Measurements from ENCODE around the gene FERMT2. TPM values are rescaled to one million over a fixed set of nuclear protein-coding genes. Genes with fewer than 3 reads are reported as not detected.

The FERMT2 gene
- total and polyA plus RNA-seq, 9 of the 15 experiments (the other 6 are each of a cell fraction or from before 2014, with no cell fraction given) = 0.10 to 1.3 (median 0.40) TPM

- intact Hi-C loops (cut with micrococcal nuclease) = no loop called here
Measured at GRCh38 chr14:52917735-52918134, 33.1 kb downstream of the FERMT2 start.

More at GRCh38 chr14:52917735-52918134, 33.1 kb downstream of the FERMT2 start:
- in situ Hi-C loops (cut with MboI) = no loop called here
- ChIA-PET POLR2A (interaction anchor here (0.8 kb wide), 1 partner anchor 14 kb away, joined by 4 read pairs; no protein-coding TSS in a partner anchor), CTCF (ENCODE audit: low intra/inter-chr PET ratio) (no interaction called here)
- FAIRE-seq (no peak), DNase-seq (ENCODE audit: extremely low read depth in 1 of 4, low spot score in 3 of 4) (no peak), ATAC-seq (no peak)
- 0% methylated on average over 1 of the region's 1 CpG for WGBS (ENCODE audit: insufficient coverage, low coverage, missing lambda C conversion rate)
- 0 out of 5 replicates have a peak, but pooled peaks cover 0 to 2% of the 10 kb centered on the region in 2 experiments for H3K27me3 ChIP-seq (ENCODE audit: control insufficient read depth in 2 of 2, insufficient read depth in 2 of 2, low read length in 2 of 2)
- H3K4me2 ChIP-seq (ENCODE audit: insufficient read depth, low read length) = no peak overlapping the region
- H3K9ac ChIP-seq (ENCODE audit: insufficient read depth in 1 of 2, low read depth in 2 of 2, low read length in 2 of 2) = no peak overlapping the region
- H3K36me3 ChIP-seq (ENCODE audit: control insufficient read depth, insufficient read depth, low read length) = no peaks in the 10 kb centered on the region
- no peak overlapping the region for H2AFZ ChIP-seq (ENCODE audit: low read depth, low read length)
- H3K27ac ChIP-seq (ENCODE audit: extremely low read depth, low read depth, low read length) = no peak overlapping the region
- TF ChIP-seq, protein P1, sequence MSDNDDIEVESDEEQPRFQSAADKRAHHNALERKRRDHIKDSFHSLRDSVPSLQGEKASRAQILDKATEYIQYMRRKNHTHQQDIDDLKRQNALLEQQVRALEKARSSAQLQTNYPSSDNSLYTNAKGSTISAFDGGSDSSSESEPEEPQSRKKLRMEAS (CRISPR knock-in tag; IDR thresholded peaks at IDR 0.05) = no peak
- TF ChIP-seq SRSF9 (IDR thresholded peaks at IDR 0.05; ENCODE audit: borderline replicate concordance, low read depth, low read length) (no peak), CCNT2 (IDR thresholded peaks at IDR 0.05; ENCODE audit: borderline replicate concordance, extremely low read depth, insufficient read length, low read depth, low read length) (no peak), ZSCAN32 (CRISPR knock-in tag; IDR thresholded peaks at IDR 0.05) (no peak), ETV6 (IDR thresholded peaks at IDR 0.05; ENCODE audit: borderline replicate concordance in 1 of 2, low read depth in 2 of 2, low read length in 1 of 2) (no peak), ETV6 (CRISPR knock-in tag; IDR thresholded peaks at IDR 0.05; ENCODE audit: borderline replicate concordance) (no peak), ILK (tag; IDR thresholded peaks at IDR 0.05; ENCODE audit: borderline replicate concordance, low read depth) (no peak), CBX8 (IDR thresholded peaks at IDR 0.05; ENCODE audit: borderline replicate concordance, extremely low read depth, low read depth, low read length, poor library complexity, severe bottlenecking) (no peak), HDAC3 (IDR thresholded peaks at IDR 0.05; ENCODE audit: borderline replicate concordance, partially characterized antibody) (no peak), TFAP4 (CRISPR knock-in tag; IDR thresholded peaks at IDR 0.05; ENCODE audit: borderline replicate concordance) (no peak), LCOR (CRISPR knock-in tag; IDR thresholded peaks at IDR 0.05) (no peak), CREB1 (IDR thresholded peaks at IDR 0.05) (no peak), CREB1 (CRISPR knock-in tag; IDR thresholded peaks at IDR 0.05) (no peak)
- H3K9me3 ChIP-seq (replicated peaks; ENCODE audit: control insufficient read depth, insufficient read depth, low read depth, low read length) = no peaks in the 10 kb centered on the region
- H3K9me1 ChIP-seq (ENCODE audit: control insufficient read depth, insufficient read depth, low read length) = no peaks in the 10 kb centered on the region
- no peaks in the 10 kb centered on the region for H3K79me2 ChIP-seq (ENCODE audit: control insufficient read depth, insufficient read depth, low read length)
- no peak overlapping the region for H3K4me3 ChIP-seq
- BruUV-seq (replicated peaks) = no TSS peak
- H4K20me1 ChIP-seq (replicated peaks; ENCODE audit: control insufficient read depth, insufficient read depth, low read length) = no peaks in the 10 kb centered on the region
- no peaks in the 10 kb centered on the region for H3K4me1 ChIP-seq (replicated peaks in 1 of 2; ENCODE audit: control insufficient read depth in 2 of 2, insufficient read depth in 2 of 2, low read length in 2 of 2)

All from K562 (cell line).